ENCODE measurements around the gene C2orf81.
A peak's percentile ranks its signal among the peaks of the same experiment; 100 is the strongest.
"Not testable (repeated sequence)": the region's sequence is repeated elsewhere in the genome, so short reads cannot be mapped to it uniquely, and the experiment has no call there.

Gene C2orf81

GRCh38 chr2:74420443-74421103 is 846 bp downstream of the C2orf81 start:
- peak overlapping the region; percentile 98 for H3K4me3 Mint-ChIP-seq
- peaks cover 34% of the 10 kb centered on the region for H3K27me3 Mint-ChIP-seq
- peak overlapping the region; percentile 98 for H3K27ac Mint-ChIP-seq
- peaks cover 44% of the 10 kb centered on the region for H3K4me1 Mint-ChIP-seq
- H3K9me3 Mint-ChIP-seq, DNase-seq: not testable (repeated sequence)
- CTCF ChIA-PET, result interaction anchor here (0.7 to 1.9 kb wide), 5 partner anchors 19 to 167 kb away, joined by 3 to 6 read pairs (median 4); partner anchors contain the start of gene MOGS
- H3K36me3 Mint-ChIP-seq, result peaks cover 15% of the 10 kb centered on the region

- H3K27me3 Mint-ChIP-seq, result peaks cover 40% of the 10 kb centered on the region
- H3K9me3 Mint-ChIP-seq, result no peaks in the 10 kb centered on the region
- DNase-seq, result no peak
- H3K4me3 Mint-ChIP-seq, result peak overlapping the region; percentile 1
- peak overlapping the region; percentile 13 for H3K27ac Mint-ChIP-seq
- peaks cover 46% of the 10 kb centered on the region for H3K4me1 Mint-ChIP-seq
- CTCF ChIA-PET, result interaction anchor here (1.4 to 1.9 kb wide), 3 partner anchors 19 to 112 kb away, joined by 3 to 6 read pairs (median 4); no protein-coding TSS in a partner anchor
- peaks cover 13% of the 10 kb centered on the region for H3K36me3 Mint-ChIP-seq
These were observed 1.4 kb downstream of the C2orf81 start for GRCh38 chr2:74420006-74420405.

GRCh38 chr2:74419345-74419744 is 2.1 kb downstream of the C2orf81 start:
- peaks cover 7% of the 10 kb centered on the region for H3K36me3 Mint-ChIP-seq
- peaks cover 46% of the 10 kb centered on the region for H3K27me3 Mint-ChIP-seq
- H3K4me1 Mint-ChIP-seq, result peaks cover 49% of the 10 kb centered on the region
- H3K4me3 Mint-ChIP-seq, result no peak overlapping the region
- CTCF ChIA-PET, result no interaction called here
- DNase-seq, result no peak
- H3K9me3 Mint-ChIP-seq, result no peaks in the 10 kb centered on the region
- no peak overlapping the region for H3K27ac Mint-ChIP-seq

GRCh38 chr2:74418312-74418711 is 3.1 kb downstream of the C2orf81 start:
- Mint-ChIP-seq H3K27me3 (peaks cover 57% of the 10 kb centered on the region), H3K4me1 (peaks cover 52% of the 10 kb centered on the region), H3K36me3 (peaks cover under 1% of the 10 kb centered on the region), H3K9me3 (no peaks in the 10 kb centered on the region), H3K27ac (no peak overlapping the region), H3K4me3 (no peak overlapping the region)
- no peak for DNase-seq
- CTCF ChIA-PET, result no interaction called here

GRCh38 chr2:74417763-74418162 is 3.7 kb downstream of the C2orf81 start:
- H3K27ac Mint-ChIP-seq, result no peak overlapping the region
- no peaks in the 10 kb centered on the region for H3K9me3 Mint-ChIP-seq
- no peak for DNase-seq
- H3K4me3 Mint-ChIP-seq, result no peak overlapping the region
- peaks cover 49% of the 10 kb centered on the region for H3K4me1 Mint-ChIP-seq
- H3K36me3 Mint-ChIP-seq, result no peaks in the 10 kb centered on the region
- peaks cover 59% of the 10 kb centered on the region for H3K27me3 Mint-ChIP-seq
- CTCF ChIA-PET, result no interaction called here

GRCh38 chr2:74417197-74417596 is 4.2 kb downstream of the C2orf81 start:
- Mint-ChIP-seq H3K27me3 (peaks cover 59% of the 10 kb centered on the region), H3K9me3 (no peaks in the 10 kb centered on the region), H3K27ac (no peak overlapping the region), H3K36me3 (no peaks in the 10 kb centered on the region), H3K4me1 (peaks cover 43% of the 10 kb centered on the region), H3K4me3 (no peak overlapping the region)
- CTCF ChIA-PET, result no interaction called here
- DNase-seq, result no peak

GRCh38 chr2:74416778-74417177 is 4.6 kb downstream of the C2orf81 start:
- Mint-ChIP-seq H3K4me3 (no peak overlapping the region), H3K27me3 (peaks cover 56% of the 10 kb centered on the region), H3K36me3 (no peaks in the 10 kb centered on the region), H3K4me1 (peaks cover 41% of the 10 kb centered on the region), H3K27ac (no peak overlapping the region), H3K9me3 (no peaks in the 10 kb centered on the region)
- no peak for DNase-seq
- CTCF ChIA-PET, result interaction anchor here (1.5 kb wide), 1 partner anchor 170 kb away, joined by 3 read pairs; no protein-coding TSS in a partner anchor

- H3K27ac Mint-ChIP-seq, result no peak overlapping the region
- DNase-seq, result no peak
- H3K27me3 Mint-ChIP-seq, result peaks cover 53% of the 10 kb centered on the region
- H3K9me3 Mint-ChIP-seq, result no peaks in the 10 kb centered on the region
- CTCF ChIA-PET, result interaction anchor here (1.0 to 1.5 kb wide), 2 partner anchors 57 to 171 kb away, joined by 3 read pairs; partner anchors contain the start of gene MRPL53
- H3K4me1 Mint-ChIP-seq, result peaks cover 35% of the 10 kb centered on the region
- H3K36me3 Mint-ChIP-seq, result no peaks in the 10 kb centered on the region
- peak overlapping the region; percentile 52 for H3K4me3 Mint-ChIP-seq
These were observed 5.5 kb downstream of the C2orf81 start for GRCh38 chr2:74415762-74416395.

- peaks cover 54% of the 10 kb centered on the region for H3K27me3 Mint-ChIP-seq
- CTCF ChIA-PET, result interaction anchor here (1.0 to 1.5 kb wide), 2 partner anchors 58 to 172 kb away, joined by 3 read pairs; partner anchors contain the start of gene MRPL53
- H3K4me1 Mint-ChIP-seq, result peaks cover 31% of the 10 kb centered on the region
- peak; percentile 40 for DNase-seq
- H3K27ac Mint-ChIP-seq, result no peak overlapping the region
- H3K9me3 Mint-ChIP-seq, result no peaks in the 10 kb centered on the region
- H3K36me3 Mint-ChIP-seq, result no peaks in the 10 kb centered on the region
- H3K4me3 Mint-ChIP-seq, result peak overlapping the region; percentile 52
These were observed 6.3 kb downstream of the C2orf81 start for GRCh38 chr2:74414881-74415761.

- H3K36me3 Mint-ChIP-seq, result no peaks in the 10 kb centered on the region
- no peaks in the 10 kb centered on the region for H3K9me3 Mint-ChIP-seq
- H3K4me1 Mint-ChIP-seq, result peaks cover 28% of the 10 kb centered on the region
- peaks cover 57% of the 10 kb centered on the region for H3K27me3 Mint-ChIP-seq
- DNase-seq, result no peak
- no peak overlapping the region for H3K4me3 Mint-ChIP-seq
- CTCF ChIA-PET, result interaction anchor here (0.8 kb wide), 1 partner anchor 89 kb away, joined by 3 read pairs; no protein-coding TSS in a partner anchor
- H3K27ac Mint-ChIP-seq, result no peak overlapping the region
These were observed 7.0 kb downstream of the C2orf81 start for GRCh38 chr2:74414441-74414840.

GRCh38 chr2:74413001-74413698 is 8.3 kb downstream of the C2orf81 start:
- Mint-ChIP-seq H3K4me3 (no peak overlapping the region), H3K27ac (no peak overlapping the region), H3K36me3 (no peaks in the 10 kb centered on the region), H3K27me3 (peaks cover 59% of the 10 kb centered on the region), H3K9me3 (no peaks in the 10 kb centered on the region), H3K4me1 (peaks cover 28% of the 10 kb centered on the region)
- no peak for DNase-seq
- CTCF ChIA-PET, result interaction anchor here (0.6 kb wide), 2 partner anchors 387 to 570 kb away, joined by 3 to 4 read pairs; no protein-coding TSS in a partner anchor

GRCh38 chr2:74407682-74408081 is 13.7 kb downstream of the C2orf81 start:
- no peaks in the 10 kb centered on the region for H3K36me3 Mint-ChIP-seq
- CTCF ChIA-PET, result interaction anchor here (1.6 kb wide), 1 partner anchor 158 kb away, joined by 4 read pairs; no protein-coding TSS in a partner anchor
- H3K9me3 Mint-ChIP-seq, result no peaks in the 10 kb centered on the region
- H3K4me3 Mint-ChIP-seq, result no peak overlapping the region
- peaks cover 32% of the 10 kb centered on the region for H3K27me3 Mint-ChIP-seq
- no peaks in the 10 kb centered on the region for H3K4me1 Mint-ChIP-seq
- no peak overlapping the region for H3K27ac Mint-ChIP-seq
- no peak for DNase-seq

GRCh38 chr2:74406035-74406434 is 15.4 kb downstream of the C2orf81 start:
- no peaks in the 10 kb centered on the region for H3K9me3 Mint-ChIP-seq
- no peak overlapping the region for H3K27ac Mint-ChIP-seq
- peaks cover 34% of the 10 kb centered on the region for H3K27me3 Mint-ChIP-seq
- no peak overlapping the region for H3K4me3 Mint-ChIP-seq
- DNase-seq, result no peak
- no peaks in the 10 kb centered on the region for H3K36me3 Mint-ChIP-seq
- no peaks in the 10 kb centered on the region for H3K4me1 Mint-ChIP-seq
- CTCF ChIA-PET, result no interaction called here
